Activated T-cell treated with anti-CD3 and anti-CD28 coated beads, Interleukin-2, amount 50 U/mL, for 72 hours (primary cell): ENCODE measurements around the gene AADACL3. TPM values are rescaled to one million over a fixed set of nuclear protein-coding genes. Genes with fewer than 3 reads are reported as not detected.
"Not testable (repeated sequence)": the region's sequence is repeated elsewhere in the genome, so short reads cannot be mapped to it uniquely, and the experiment has no call there.

ENCODE experiments used
- ATAC-seq, 2 donors: fragments of 150-1000 bp; cut with Tn5 transposase; replicated peaks in 1 of 2; 2 replicates each; pipeline ENCODE4 v1.10.0; 2021; ENCODE audit warnings: moderate library complexity in 2 of 2, mild to moderate bottlenecking in 1 of 2
- DNase-seq, 2 donors: peaks; one replicate each; pipeline ENCODE4 v3.0.0; 2021 to 2022; ENCODE audit warnings: mixed read lengths in 1 of 2
- H3K27ac Mint-ChIP-seq: one replicate; pipeline ENCODE4 v1.8.0; 2022; ENCODE audit warnings: mild to moderate bottlenecking, moderate library complexity, mixed read lengths
- H3K27me3 Mint-ChIP-seq: one replicate; pipeline ENCODE4 v1.8.0; 2022; ENCODE audit warnings: low read depth, mixed read lengths
- H3K36me3 Mint-ChIP-seq, 2 donors: one replicate each; pipeline ENCODE4 v1.8.0; 2022; ENCODE audit warnings: mixed read lengths in 2 of 2, mild to moderate bottlenecking in 1 of 2; ENCODE audit not compliant: insufficient read depth in 2 of 2
- H3K4me1 Mint-ChIP-seq: one replicate; pipeline ENCODE4 v1.8.0; 2022; ENCODE audit warnings: low read depth, mixed read lengths
- H3K4me3 Mint-ChIP-seq, 2 donors: one replicate each; pipeline ENCODE4 v1.8.0; 2022; ENCODE audit warnings: mild to moderate bottlenecking in 2 of 2, mixed read lengths in 2 of 2, moderate library complexity in 2 of 2
- H3K9me3 Mint-ChIP-seq, 2 donors: one replicate each; pipeline ENCODE4 v1.8.0; 2022; ENCODE audit warnings: mixed read lengths in 2 of 2
- total RNA-seq, 2 donors: library from RNA; stranded (reverse); gene quantifications; one replicate each; pipeline ENCODE4 v1.2.3, GENCODE V29; 2022

Gene AADACL3
- total RNA-seq, 2 donors from 2014 or later = not detected

GRCh38 chr1:12730156-12730555, 14.2 kb downstream of the AADACL3 start:
- H3K27ac Mint-ChIP-seq = no peak overlapping the region
- no peak overlapping the region for H3K4me3 Mint-ChIP-seq
- no peak for ATAC-seq
- H3K4me1 Mint-ChIP-seq = no peaks in the 10 kb centered on the region
- peaks cover 80% of the 10 kb centered on the region for H3K27me3 Mint-ChIP-seq
- DNase-seq = no peak
- peaks cover 2 to 13% of the 10 kb centered on the region in 2 donors for H3K36me3 Mint-ChIP-seq
- peaks cover 10 to 11% of the 10 kb centered on the region in 2 donors for H3K9me3 Mint-ChIP-seq

DNA sequence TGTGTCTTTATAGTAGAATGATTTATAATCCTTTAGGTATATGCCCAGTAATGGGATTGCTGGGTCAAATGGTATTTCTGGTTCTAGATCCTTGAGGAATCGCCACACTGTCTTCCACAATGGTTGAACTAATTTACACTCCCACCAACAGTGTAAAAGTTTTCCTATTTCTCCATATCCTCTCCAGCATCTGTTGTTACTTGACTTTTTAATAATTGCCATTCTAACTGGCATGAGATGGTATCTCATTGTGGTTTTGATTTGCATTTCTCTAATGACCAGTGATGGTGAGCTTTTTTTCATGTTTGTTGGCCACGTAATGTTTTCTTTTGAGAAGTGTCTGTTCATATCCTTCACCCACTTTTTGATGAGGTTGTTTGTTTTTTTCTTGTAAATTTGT, 15.2 kb downstream of the AADACL3 start:
- not testable (repeated sequence) for H3K4me1 Mint-ChIP-seq, H3K27ac Mint-ChIP-seq, H3K4me3 Mint-ChIP-seq, DNase-seq, ATAC-seq
- Mint-ChIP-seq H3K9me3 (peaks cover 11 to 14% of the 10 kb centered on the region in 2 donors), H3K36me3 (peaks cover 6 to 16% of the 10 kb centered on the region in 2 donors), H3K27me3 (peaks cover 76% of the 10 kb centered on the region)

GRCh38 chr1:12734651-12735050, 18.7 kb downstream of the AADACL3 start:
- H3K4me3 Mint-ChIP-seq = no peak overlapping the region
- H3K27me3 Mint-ChIP-seq = peaks cover 80% of the 10 kb centered on the region
- ATAC-seq (no peak), DNase-seq (no peak)
- peaks cover 14 to 15% of the 10 kb centered on the region in 2 donors for H3K9me3 Mint-ChIP-seq
- H3K4me1 Mint-ChIP-seq = no peaks in the 10 kb centered on the region
- no peak overlapping the region for H3K27ac Mint-ChIP-seq
- H3K36me3 Mint-ChIP-seq = peaks cover 10 to 16% of the 10 kb centered on the region in 2 donors

GRCh38 chr1:12738934-12739333, 23.0 kb downstream of the AADACL3 start:
- no peak overlapping the region for H3K4me3 Mint-ChIP-seq

DNA sequence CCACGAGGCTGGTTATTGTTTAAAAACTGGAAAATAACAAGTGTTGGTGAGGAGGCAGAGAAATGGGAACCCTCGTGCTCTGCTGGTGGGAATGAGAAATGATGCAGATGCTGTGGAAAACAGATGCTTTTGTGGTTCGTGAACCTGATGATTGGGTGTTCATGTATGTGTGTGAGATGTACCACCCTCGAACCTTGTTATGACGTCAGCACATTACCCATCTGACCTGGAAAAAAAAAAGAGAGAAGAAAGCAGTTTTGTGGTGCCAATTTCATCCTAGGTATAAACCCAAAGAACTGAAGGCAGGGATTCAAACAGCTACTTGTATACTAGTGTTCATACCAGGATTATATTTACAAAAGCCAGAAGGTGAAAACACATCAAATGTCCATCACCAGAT, 23.7 kb downstream of the AADACL3 start:
- H3K4me3 Mint-ChIP-seq = no peak overlapping the region
- no peak overlapping the region for H3K27ac Mint-ChIP-seq
- H3K36me3 Mint-ChIP-seq = peaks cover 3 to 7% of the 10 kb centered on the region in 2 donors
- no peak for DNase-seq
- peaks cover 5 to 8% of the 10 kb centered on the region in 2 donors for H3K9me3 Mint-ChIP-seq
- peaks cover 47% of the 10 kb centered on the region for H3K27me3 Mint-ChIP-seq
- H3K4me1 Mint-ChIP-seq = no peaks in the 10 kb centered on the region
- no peak for ATAC-seq

More at GRCh38 chr1:12738934-12739333, 23.0 kb downstream of the AADACL3 start:
- peaks cover 5 to 8% of the 10 kb centered on the region in 2 donors for H3K9me3 Mint-ChIP-seq
- H3K27me3 Mint-ChIP-seq = peaks cover 50% of the 10 kb centered on the region
- H3K36me3 Mint-ChIP-seq = peaks cover 3 to 7% of the 10 kb centered on the region in 2 donors
- ATAC-seq = no peak
- H3K4me1 Mint-ChIP-seq = no peaks in the 10 kb centered on the region
- no peak overlapping the region for H3K27ac Mint-ChIP-seq
- DNase-seq = no peak

DNA sequence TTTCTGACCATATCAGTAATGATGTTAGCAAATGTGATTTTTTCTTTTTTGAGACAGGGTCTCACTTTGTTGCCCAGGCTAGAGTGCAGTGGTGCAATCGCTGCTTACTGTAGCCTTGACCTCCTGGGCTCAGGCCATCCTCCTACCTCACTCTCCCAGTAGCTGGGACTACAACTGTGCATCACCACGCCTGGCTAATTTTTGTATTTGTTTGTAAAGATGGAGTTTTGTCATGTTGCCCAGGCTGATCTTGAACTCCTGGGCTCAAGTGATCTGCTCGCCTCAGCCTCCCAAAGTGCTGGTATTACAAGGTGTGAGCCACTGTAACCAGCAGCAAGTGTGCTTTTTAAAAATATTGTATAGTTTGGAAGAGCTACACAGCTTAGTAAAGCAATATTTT, 26.0 kb downstream of the AADACL3 start:
- ATAC-seq (no peak), DNase-seq (no peak)
- H3K4me3 Mint-ChIP-seq = no peak overlapping the region
- H3K9me3 Mint-ChIP-seq = peaks cover 1 to 4% of the 10 kb centered on the region in 2 donors
- peaks cover 2 to 5% of the 10 kb centered on the region in 2 donors for H3K36me3 Mint-ChIP-seq
- H3K27ac Mint-ChIP-seq = no peak overlapping the region
- peaks cover 18% of the 10 kb centered on the region for H3K4me1 Mint-ChIP-seq
- H3K27me3 Mint-ChIP-seq = peaks cover 45% of the 10 kb centered on the region

DNA sequence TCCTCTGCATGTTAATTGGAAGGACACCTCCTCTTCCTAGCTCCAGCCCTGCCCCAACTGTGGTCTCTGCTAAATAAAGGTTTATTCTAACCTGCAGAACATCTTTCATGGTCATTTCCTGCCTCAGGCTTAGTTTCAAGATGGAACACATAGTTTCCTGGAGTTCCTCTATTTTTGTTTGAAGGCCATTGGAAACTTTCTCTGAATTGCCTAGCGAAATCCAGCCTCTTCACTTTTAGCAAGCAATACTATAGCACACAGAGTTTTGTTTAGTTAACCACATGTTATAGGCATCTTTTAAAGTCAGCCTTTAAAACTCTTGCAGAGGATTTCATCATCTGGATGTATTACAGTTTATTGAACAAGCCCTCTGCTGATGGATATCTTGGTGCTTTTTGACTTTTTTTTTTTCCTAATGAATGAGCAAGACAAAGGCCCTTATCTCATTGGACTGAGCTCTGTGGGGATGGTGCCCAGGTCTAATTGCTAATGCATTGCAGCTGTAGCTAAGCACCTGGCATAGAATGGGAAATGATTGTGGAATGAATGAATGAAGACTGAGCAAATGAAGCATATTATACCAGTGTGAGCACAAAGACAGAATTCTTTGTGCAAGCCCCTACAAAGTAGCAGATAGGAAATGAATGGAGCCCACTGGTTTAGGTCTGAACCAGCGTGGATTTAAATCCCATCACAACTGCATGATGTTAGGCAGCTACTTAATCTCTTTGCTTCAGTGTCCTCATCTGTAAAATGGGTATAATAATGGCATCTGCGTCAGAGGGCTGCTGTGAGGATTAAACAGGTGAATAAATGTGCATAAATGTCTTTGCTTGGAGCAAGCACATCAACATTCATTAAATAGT, 29.4 kb downstream of the AADACL3 start:
- ATAC-seq = peak; percentile 64 to 66
- H3K36me3 Mint-ChIP-seq = peaks cover 14 to 25% of the 10 kb centered on the region in 2 donors
- H3K27me3 Mint-ChIP-seq = peaks cover 46% of the 10 kb centered on the region

DNA sequence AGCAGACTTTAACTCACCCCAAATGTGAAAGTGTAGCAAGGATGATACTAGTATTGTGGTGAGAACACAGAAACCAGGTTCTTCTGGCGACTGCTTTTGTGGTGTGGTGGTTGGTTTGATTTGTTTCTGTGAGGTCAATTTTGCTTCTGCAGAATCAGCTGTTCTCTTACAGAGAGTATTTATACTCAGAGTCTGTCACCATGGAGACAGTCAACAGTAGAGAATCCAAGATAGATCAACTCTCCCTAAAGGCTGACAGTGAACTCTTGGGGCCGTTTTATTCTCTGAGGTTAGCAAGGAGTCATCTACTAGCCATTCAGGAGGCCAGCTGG, 30.0 kb downstream of the AADACL3 start, which contains the start of gene CFAP107:
TSS of gene CFAP107 (plus strand) at position 209 of the 332 bp plus-strand sequence. CDS start 231 bp downstream, outside the sequence.
- ATAC-seq (peak; percentile 85 to 88), DNase-seq (peak; percentile 29 to 34)
- Mint-ChIP-seq H3K36me3 (peaks cover 16 to 27% of the 10 kb centered on the region in 2 donors), H3K4me1 (peaks cover 18% of the 10 kb centered on the region), H3K27ac (peak within 1 kb of the TSS; percentile 61), H3K4me3 (peak within 1 kb of the TSS; percentile 52), H3K9me3 (peaks cover 17 to 21% of the 10 kb centered on the region in 2 donors), H3K27me3 (peaks cover 52% of the 10 kb centered on the region)

More for the DNA sequence above, 29.4 kb downstream of the AADACL3 start:
- H3K9me3 Mint-ChIP-seq = peaks cover 15 to 19% of the 10 kb centered on the region in 2 donors
- peak overlapping the region; percentile 61 for H3K27ac Mint-ChIP-seq
- peaks cover 18% of the 10 kb centered on the region for H3K4me1 Mint-ChIP-seq
- peak in 1 of 2 donors; percentile 3 for DNase-seq
- H3K4me3 Mint-ChIP-seq = peak overlapping the region; percentile 52

DNA sequence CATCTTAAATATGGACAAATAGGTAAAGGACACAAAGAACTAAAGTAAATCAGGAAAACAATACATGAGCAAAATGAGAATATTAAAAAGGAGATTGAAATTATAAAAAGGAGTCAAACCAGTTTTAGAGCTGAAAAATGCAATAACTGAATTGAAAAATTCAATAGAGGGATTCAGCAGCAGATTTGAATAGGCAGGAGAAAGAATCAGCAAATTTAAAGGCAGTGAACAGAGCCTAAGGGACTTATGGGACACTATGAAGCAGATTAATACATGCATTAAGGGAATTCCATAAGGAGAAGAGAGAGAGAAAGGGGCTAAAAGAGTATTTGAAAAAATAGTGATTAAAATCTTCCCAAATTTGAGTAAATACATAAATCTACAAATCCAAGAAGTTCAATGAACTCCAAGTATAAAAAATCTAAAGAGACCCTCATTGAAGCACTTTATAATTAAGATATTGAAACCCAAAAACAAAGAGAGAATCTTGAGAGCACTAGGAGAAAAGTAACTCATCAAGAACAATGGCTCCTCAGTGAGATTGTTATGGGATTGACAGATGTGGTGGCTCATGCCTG, 33.0 kb downstream of the AADACL3 start:
- Mint-ChIP-seq H3K4me1 (peaks cover 18% of the 10 kb centered on the region), H3K27ac (no peak overlapping the region), H3K36me3 (peaks cover 16 to 28% of the 10 kb centered on the region in 2 donors), H3K27me3 (peaks cover 63% of the 10 kb centered on the region), H3K9me3 (peaks cover 17 to 21% of the 10 kb centered on the region in 2 donors), H3K4me3 (no peak overlapping the region)
- ATAC-seq (no peak), DNase-seq (no peak)

GRCh38 chr1:12754738-12755137, 38.8 kb downstream of the AADACL3 start:
- no peak for ATAC-seq
- Mint-ChIP-seq H3K9me3 (peaks cover 4 to 6% of the 10 kb centered on the region in 2 donors), H3K27ac (no peak overlapping the region), H3K4me1 (no peaks in the 10 kb centered on the region), H3K4me3 (no peak overlapping the region), H3K36me3 (peaks cover 3 to 5% of the 10 kb centered on the region in 2 donors), H3K27me3 (peaks cover 55% of the 10 kb centered on the region)
- DNase-seq = no peak

DNA sequence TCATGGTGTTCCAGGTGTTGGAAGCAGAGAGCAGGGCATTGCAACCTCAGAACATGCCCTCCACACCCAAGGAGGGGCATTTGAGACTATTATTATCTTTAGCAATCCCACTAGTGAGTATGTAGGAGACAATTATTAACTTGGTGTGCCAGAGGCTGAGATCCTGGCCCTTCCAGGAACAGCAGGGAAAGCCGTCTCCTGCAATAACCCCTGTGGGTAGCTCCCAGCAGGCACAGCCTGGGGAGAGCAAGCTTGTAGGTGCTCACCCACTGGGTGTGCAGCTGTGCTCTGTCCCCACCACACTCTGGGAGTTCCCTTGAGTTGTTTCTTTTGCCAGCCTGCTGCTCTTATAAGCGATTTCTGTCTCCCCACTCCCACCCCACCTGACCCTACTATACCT, 40.4 kb downstream of the AADACL3 start:
- no peaks in the 10 kb centered on the region for H3K36me3 Mint-ChIP-seq
- no peaks in the 10 kb centered on the region for H3K9me3 Mint-ChIP-seq
- no peak overlapping the region for H3K27ac Mint-ChIP-seq
- ATAC-seq = no peak
- no peak for DNase-seq
- no peaks in the 10 kb centered on the region for H3K4me1 Mint-ChIP-seq
- peaks cover 44% of the 10 kb centered on the region for H3K27me3 Mint-ChIP-seq
- H3K4me3 Mint-ChIP-seq = no peak overlapping the region

GRCh38 chr1:12756768-12757413, 41.0 kb downstream of the AADACL3 start:
- peaks cover 42% of the 10 kb centered on the region for H3K27me3 Mint-ChIP-seq
- no peaks in the 10 kb centered on the region for H3K36me3 Mint-ChIP-seq
- no peak for DNase-seq
- ATAC-seq = no peak
- no peaks in the 10 kb centered on the region for H3K4me1 Mint-ChIP-seq
- H3K4me3 Mint-ChIP-seq = no peak overlapping the region
- no peaks in the 10 kb centered on the region for H3K9me3 Mint-ChIP-seq
- H3K27ac Mint-ChIP-seq = no peak overlapping the region

GRCh38 chr1:12757836-12758235, 41.9 kb downstream of the AADACL3 start:
- Mint-ChIP-seq H3K9me3 (no peaks in the 10 kb centered on the region), H3K36me3 (no peaks in the 10 kb centered on the region), H3K4me1 (no peaks in the 10 kb centered on the region), H3K27me3 (peaks cover 42% of the 10 kb centered on the region), H3K4me3 (no peak overlapping the region), H3K27ac (no peak overlapping the region)
- ATAC-seq (no peak), DNase-seq (no peak)
